ENCODE measurements around the gene RMDN2.
"Not testable (repeated sequence)": the region's sequence is repeated elsewhere in the genome, so short reads cannot be mapped to it uniquely, and the experiment has no call there.

RMDN2 gene

DNA sequence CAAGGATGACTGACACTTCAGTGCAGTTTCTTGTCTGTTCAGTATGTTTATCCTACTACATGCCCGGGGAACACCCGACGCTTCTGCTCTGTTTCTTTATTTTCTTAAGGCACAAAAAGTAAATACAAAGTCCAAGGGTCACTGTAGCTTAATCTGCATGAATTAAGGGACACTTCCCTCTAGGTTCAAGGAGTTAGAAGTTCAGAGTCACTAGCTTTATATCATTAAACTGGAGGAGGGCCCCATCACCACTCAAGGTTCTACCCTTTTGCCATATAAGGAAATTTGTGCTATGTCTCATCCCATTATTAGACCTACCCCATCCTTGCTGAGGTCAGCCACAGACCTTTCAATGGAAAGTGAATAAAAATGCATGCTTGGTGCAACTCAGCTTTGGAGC, 27.6 kb upstream of the RMDN2 start:
- DNase-seq (ENCODE audit: low spot score) = no peak

DNA sequence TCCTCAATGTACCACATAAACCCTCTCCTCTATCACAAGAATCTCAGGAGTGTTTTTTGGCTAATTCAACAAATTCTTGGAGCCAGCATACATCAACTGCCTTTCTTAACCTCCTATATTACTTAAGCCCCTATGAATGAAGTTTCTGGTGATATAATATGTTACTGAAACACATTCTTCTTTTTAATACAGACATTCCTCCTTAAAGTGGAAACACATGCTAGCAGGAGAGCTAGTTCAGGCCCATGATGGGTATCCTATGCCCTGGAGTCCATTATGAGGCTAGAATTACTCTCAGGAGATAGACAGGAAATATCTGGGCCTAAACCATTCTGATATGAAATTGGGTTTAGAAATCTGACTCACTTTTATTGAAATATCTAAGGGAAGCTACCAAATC, 26.6 kb upstream of the RMDN2 start:
- DNase-seq (ENCODE audit: low spot score) = no peak

DNA sequence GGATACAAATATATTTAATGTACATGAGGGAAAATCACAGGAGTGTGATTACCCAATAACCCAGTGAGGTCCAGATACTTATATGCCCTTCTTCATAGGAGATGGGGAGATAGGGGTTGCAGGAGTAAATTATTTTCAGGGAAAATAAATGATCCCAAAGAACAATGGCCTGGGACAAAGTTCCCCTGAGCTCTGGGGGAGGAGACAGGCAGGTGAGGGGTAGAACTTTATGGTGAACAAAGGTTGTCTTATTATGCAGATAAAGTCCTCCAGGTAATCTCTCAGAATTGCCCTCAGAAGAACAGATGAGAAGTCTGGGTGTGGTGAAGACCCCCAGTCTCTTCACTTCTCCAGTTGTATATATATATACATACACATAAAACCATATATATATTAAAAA, 22.1 kb upstream of the RMDN2 start:
- no peak for DNase-seq (ENCODE audit: low spot score)

DNA sequence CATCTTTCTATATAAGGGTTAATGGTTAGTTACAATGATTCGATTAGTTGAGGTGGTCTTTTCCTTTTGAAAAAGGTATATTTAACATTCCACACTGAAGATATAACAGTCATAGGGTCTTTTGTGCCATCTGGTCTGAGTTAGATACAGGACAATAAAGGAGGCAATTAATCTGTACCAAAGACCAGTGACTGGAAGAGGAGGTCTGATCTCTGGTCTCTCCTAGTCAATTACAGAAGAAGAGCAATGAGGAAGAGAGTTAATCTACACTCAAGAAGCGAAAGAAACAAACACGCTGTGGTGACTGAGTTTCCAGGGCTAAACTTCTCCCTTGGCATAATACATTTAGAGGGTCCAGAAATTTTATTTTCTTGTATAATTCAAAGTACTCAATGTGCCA, 20.7 kb upstream of the RMDN2 start:
- no peak for DNase-seq (ENCODE audit: low spot score)

DNA sequence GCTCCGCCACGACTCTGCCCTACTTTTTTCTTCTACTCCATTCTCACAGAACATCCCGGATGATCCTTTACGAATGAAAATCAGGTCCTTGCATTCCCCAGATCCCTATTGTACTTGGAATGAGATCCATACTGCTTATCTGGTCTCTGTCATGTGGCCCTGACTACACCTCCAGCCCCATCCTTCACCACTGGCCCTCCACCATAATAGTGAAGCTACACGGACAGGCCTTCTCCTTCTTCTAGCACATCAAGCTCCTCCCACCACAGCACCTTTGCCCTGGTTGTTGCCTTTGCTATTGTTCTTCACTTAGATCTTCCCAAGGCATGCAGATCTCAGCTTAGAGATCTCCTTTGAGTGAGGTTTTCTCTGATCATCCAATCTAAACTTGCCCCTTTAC, 20.1 kb upstream of the RMDN2 start:
- DNase-seq (ENCODE audit: low spot score) = no peak

GRCh38 chr2:37906131-37906530, 19.0 kb upstream of the RMDN2 start:
- no peak for DNase-seq (ENCODE audit: low spot score)

GRCh38 chr2:37907501-37908225, 17.4 kb upstream of the RMDN2 start:
- DNase-seq (ENCODE audit: low spot score) = no peak

- no peak for DNase-seq (ENCODE audit: low spot score)
Observed at GRCh38 chr2:37911296-37911873, 13.7 kb upstream of the RMDN2 start.

DNA sequence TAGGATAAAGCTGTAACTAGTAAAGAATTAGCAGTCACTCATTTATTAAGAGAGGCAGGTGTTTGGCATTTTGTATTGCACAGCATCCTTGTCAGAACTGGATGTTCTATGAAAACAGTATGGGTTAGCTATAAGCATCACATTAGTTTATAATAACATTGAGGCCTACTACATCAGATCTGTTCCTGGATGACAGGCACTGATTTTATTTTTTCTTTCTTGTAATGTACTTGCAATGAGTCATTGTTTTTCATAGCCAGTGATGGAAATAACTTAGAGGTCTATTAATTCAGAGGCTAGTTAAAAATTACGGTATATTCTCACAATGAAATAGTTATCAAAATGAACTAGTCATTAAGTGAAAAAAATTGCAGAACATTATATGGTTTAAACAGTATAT, 13.0 kb upstream of the RMDN2 start:
- no peak for DNase-seq (ENCODE audit: low spot score)

DNA sequence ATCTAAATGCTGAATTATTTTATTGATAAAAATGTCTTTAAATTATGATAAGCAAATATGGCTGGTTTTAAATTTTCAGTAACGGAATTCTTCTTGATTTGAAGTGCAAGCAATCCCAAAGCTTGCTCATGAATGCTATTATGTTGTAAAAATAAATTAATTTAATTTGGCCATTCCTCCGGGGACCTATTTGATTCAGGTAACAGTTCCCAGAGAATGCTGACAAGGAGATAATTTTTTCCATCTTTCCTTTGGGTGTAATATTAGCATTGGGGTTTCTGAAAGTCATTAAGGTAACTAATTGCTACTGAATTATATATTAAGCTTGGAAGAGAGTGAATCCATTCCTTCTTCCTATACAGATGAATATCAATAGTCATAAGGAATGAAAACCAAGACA, 12.5 kb upstream of the RMDN2 start:
- DNase-seq (ENCODE audit: low spot score) = no peak

- no peak for DNase-seq (ENCODE audit: low spot score)
Observed at GRCh38 chr2:37914340-37914739, 10.7 kb upstream of the RMDN2 start.

DNA sequence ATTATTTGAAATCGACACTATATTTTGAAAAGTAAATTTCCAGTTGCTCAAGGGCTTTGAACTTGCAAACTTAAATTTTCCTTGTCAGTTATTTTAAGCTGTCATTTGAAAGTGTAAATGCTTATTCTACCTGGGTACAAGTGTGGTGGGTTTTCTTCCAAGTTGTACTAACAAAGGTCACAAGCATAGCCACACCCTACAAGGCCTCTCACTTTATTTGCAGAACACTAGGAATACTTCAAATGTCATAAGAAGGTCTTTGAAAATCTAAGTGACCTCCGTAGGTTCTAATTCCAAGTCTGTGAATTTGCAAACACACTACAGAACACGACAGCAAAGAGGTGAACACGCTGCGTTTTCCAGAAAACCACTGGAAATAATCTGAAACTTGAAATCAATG, 9.3 kb upstream of the RMDN2 start:
- DNase-seq (ENCODE audit: low spot score) = no peak

DNA sequence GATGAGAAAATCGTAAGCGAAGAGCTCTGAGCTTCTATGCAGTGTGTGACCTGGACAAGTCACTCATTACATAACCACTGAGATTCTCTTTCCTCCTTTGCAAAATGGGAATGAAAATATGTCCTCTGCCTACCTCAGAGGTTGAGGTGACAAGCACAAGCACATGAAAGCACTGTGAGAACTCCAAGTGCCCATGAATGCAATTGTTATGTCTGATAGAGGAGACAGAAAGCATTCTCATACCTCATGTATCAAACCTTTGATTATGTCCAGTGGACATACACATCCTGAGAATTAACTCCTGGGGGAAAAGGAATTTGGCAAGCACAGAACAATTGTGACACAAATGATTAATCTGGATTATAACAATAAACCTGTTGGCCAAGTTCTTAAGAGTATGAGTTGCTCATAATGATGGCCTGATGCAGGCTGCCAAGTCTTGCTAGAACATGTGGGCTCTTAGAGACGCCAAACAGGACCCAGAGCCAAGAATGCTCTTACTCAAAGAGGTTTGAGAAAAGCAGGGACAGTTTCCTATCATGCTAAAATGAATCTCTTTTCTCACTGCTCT, 8.5 kb upstream of the RMDN2 start:
- DNase-seq (ENCODE audit: low spot score) = no peak

DNA sequence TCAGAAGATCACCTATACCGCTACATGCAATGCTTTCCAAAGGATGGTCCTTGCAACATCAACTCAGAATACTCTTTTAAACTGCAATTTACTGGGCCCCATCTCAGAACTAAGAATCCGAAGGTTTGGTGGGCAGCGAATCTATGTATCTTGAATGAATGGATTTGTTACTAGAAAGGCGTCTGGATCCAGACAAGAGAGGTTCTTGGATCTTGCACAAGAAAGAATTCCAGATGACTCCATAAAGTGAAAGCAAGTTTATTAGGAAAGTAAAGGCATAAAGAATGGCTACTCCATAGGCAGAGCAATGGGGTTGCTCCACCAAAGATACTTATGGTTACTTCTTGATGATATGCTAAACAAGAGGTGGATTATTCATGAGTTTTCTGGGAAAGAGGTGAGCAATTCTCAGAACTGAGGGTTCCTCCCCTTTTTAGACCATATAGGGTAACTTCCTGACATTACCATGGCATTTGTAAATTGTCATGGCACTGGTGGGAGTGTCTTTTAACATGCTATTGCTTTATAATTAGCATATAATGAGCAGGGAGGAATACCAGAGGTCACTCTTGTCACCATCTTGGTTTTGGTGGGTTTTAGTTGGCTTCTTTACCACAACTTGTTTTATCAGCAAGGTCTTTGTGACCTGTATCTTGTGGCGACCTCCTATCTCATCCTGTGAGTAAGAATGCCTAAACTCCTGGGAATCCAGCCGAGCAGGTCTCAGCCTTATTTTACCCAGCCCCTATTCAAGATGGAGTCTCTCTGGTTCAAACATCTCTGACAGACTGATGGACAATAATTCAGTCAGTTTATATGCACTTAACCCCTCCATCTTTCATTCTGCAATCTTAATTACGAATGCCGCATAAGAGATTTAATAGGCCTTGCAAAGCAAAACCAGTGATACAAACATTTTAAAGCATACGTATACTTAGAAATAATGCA, 7.5 kb upstream of the RMDN2 start:
- DNase-seq (ENCODE audit: low spot score) = no peak

- DNase-seq (ENCODE audit: low spot score) = no peak
Observed at GRCh38 chr2:37918742-37919186, 6.3 kb upstream of the RMDN2 start.

DNA sequence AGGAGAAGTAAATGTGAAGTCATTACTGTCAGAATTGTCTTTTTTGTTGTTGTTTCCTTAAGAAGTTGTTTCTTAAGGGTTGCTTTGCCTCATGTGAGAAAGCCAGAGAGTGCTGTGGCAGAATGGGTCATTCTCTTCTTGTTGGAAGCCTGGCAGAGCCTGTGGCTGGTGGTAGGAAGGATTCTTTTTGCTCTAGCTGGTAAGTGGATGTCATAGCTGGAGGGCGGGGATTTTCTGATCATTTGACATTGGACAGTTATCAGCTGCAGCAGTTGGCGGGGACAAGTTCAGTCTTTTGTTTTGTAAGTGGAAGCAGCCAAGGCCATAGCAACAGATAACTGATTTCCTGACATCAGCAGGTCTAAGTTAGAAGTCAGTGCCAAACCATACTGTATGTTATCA, 5.5 kb upstream of the RMDN2 start:
- no peak for DNase-seq (ENCODE audit: low spot score)

DNA sequence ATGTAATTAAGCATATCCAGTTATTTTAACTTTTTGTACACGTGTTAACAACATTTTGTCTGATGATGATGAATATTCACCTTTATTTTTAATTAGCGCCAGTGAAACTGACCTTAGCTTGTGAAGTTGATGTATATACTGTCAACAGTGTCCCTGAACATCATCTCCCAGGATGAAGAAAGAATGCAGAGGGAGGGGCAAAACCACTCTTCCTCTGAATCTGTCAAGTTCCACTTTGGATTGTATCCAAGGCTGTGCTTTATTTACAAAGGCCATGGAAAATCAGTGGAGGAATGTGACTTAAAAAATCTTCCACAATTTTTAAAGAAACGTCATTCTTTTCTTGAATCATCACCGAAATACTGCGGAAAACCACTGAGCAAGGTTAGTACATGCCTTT, 4.5 kb upstream of the RMDN2 start:
- no peak for DNase-seq (ENCODE audit: low spot score)

GRCh38 chr2:37921781-37922180, 3.3 kb upstream of the RMDN2 start:
- DNase-seq (ENCODE audit: low spot score) = no peak

DNA sequence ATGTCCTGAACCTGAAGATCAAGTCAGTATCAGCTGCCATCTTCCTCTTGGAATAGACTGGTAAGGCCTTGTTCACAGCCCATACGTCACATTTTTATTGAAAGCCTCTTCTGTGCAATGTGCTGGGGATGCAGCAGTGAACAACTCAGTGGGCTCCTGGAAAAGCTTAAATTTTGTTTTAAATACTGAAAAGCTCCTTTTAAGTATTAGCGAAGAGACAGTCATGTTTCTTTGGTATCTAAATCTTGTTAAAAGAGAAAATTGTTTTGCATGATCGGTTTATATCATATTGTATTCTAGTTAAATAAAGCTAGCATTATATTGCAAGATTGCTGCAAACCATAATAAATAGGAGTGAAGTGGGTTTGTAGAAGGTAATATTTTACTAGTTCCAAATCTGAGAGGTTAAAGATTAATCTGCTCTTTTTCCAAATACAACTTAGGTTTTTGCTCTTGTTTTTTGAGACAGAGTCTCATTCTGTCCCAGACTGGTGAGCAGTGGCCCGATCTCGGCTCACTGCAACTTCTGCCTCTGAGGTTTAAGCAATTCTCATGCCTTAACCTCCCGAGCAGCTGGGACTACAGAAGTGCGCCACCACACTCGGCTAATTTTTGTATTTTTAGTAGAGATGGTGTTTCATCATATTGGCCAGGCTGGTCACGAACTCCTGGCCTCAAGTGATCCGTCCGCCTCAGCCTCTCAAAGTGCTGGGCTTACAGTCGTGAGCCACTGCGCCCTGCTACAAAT, 1.6 kb upstream of the RMDN2 start:
- no peak for DNase-seq (ENCODE audit: low spot score)

DNA sequence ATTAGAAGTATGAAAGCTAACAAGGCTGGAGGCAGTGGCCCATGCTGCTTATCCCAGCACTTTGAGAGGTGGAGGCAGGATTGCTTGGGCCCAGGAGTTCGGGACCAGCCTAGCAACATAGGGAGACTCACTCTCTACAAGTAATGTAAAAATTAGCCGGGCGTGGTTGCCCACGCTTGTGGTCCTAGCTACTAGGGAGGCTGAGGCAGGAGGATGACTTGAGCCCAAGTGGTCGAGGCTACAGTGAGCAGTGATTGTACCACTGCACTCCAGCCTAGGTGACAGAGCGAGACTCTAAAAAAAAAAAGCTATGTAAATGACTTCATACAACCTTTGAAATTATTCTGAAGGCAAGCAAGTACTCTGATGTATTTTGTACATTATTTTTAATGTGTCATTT, 1.5 kb downstream of the RMDN2 start:
- DNase-seq (ENCODE audit: low spot score) = no peak

DNA sequence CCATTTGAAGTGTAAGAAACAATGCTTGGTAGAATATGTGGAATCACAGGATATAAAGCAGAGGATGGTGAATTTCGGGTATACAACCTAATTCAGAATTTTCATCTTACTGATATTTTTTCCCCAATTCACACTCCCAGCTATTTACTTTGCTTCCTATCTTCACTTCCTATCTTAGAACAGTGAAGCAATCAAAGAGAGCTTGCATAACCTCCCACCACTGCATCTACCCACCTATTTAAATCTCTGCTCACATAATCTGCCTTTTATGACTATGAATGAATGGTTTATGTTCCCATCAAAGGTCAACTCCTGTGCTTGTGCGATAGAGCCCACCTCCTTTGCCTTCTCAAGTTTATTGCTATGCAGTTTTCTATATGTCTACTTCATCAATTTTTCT, 3.3 kb downstream of the RMDN2 start:
- peak; percentile 31 for DNase-seq (ENCODE audit: low spot score)

GRCh38 chr2:37930392-37930791, 5.3 kb downstream of the RMDN2 start:
- not testable (repeated sequence) for DNase-seq (ENCODE audit: low spot score)

All from COLO829 (cell line).